ENCODE measurements around the gene FOXD4. TPM values are rescaled to one million over a fixed set of nuclear protein-coding genes. Genes with fewer than 3 reads are reported as not detected.
"Not testable (repeated sequence)": the region's sequence is repeated elsewhere in the genome, so short reads cannot be mapped to it uniquely, and the experiment has no call there.

Gene FOXD4
- total RNA-seq, 3 donors from 2014 or later: 0.33 to 0.44 TPM; not detected in 1

- DNase-seq (ENCODE audit: low spot score in 2 of 2); H3K36me3 ChIP-seq: not testable (repeated sequence)
These were observed 8.7 kb downstream of the FOXD4 start for GRCh38 chr9:109540-109939.

DNA sequence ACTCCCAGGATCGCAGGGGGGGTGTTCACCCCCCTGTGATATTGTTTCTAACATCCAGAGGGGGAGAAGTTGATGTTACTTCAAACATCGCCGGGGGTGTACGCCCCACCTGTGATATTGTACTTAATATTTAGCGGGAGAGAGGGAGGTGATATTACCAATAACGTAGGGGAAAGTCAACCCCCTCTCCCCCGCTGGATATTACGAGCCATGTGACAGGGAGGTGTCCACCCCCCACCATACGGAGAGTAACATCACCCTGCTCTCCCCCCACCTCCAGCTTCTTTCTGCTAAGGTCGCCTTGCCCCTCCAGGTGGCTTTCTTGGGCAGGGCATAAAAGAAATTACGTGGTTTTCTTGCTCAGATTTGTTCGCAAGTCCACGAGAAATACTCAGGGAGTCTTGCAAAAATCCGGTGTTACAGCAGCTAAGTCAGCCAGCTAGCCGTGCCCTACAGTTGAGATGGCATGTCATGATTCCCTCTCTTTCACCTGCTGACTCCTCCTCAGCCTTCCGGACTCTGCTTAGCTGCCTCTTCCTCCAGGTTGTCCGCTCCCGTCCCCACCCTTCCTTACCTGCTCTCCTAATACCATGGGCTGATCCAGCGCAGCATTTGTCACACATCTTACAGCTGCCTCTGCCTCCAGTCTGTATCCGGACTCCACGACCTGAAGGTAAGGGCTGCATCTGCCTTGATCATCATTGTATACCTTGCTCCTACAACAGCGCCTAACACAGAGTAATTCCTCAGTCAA is 9.3 kb downstream of the FOXD4 start:
- H3K27me3 ChIP-seq; H3K27ac ChIP-seq; intact Hi-C loops (cut with DNase I; ENCODE audit: low total_unique reads): not testable (repeated sequence)

More at GRCh38 chr9:109540-109939, 8.7 kb downstream of the FOXD4 start:
- H3K4me1 ChIP-seq; H3K27ac ChIP-seq; intact Hi-C loops (cut with DNase I; ENCODE audit: low total_unique reads); H3K9me3 ChIP-seq; H3K4me3 ChIP-seq: not testable (repeated sequence)
- H3K27me3 ChIP-seq: peaks cover 5 to 16% of the 10 kb centered on the region in 2 donors

DNA sequence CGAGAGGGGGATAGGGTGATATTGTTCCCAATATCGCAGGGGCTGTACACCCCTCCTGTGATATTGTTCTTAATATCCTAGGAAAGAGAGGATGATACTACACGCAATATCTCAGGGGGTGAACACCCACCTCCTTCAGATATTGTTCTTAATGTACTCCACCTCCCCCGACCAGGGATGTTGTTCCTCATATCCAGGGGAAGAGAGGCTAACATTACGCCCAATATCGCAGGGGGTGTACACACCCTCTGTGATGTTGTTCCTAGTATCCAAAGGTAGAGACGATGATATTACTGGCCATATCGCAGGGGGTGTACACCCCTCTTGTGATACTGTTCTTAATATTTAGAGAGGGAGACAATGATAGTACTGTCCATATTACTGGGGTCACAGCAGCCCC is 12.2 kb downstream of the FOXD4 start:
- DNase-seq (ENCODE audit: low spot score in 2 of 2); H3K27me3 ChIP-seq; intact Hi-C loops (cut with DNase I; ENCODE audit: low total_unique reads); H3K27ac ChIP-seq; H3K4me3 ChIP-seq; H3K4me1 ChIP-seq; H3K36me3 ChIP-seq; H3K9me3 ChIP-seq: not testable (repeated sequence)

More for the DNA sequence above, 9.3 kb downstream of the FOXD4 start:
- H3K4me1 ChIP-seq; DNase-seq (ENCODE audit: low spot score in 2 of 2); H3K4me3 ChIP-seq; H3K9me3 ChIP-seq; H3K36me3 ChIP-seq: not testable (repeated sequence)

DNA sequence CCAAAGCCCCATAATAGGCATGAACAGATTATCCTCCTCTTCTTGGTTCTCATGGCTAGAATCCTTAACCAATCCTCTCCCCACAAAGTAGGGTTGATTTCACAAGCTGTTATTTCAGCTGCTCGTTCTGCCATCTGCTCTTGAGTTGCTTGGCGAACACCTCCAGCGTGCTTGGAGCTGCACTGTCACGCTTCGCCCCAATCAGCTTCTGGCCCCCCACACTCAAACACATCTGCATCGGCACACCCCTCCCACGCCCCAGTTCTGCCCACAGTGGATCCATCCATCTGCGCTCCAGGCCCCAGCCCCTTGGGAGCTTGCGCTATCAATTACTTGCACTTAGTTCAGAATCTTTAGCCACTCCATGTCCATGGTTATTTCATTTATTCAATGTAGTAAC is 17.8 kb downstream of the FOXD4 start:
- H3K27ac ChIP-seq; H3K9me3 ChIP-seq; DNase-seq (ENCODE audit: low spot score in 2 of 2); H3K27me3 ChIP-seq; H3K36me3 ChIP-seq; H3K4me1 ChIP-seq; H3K4me3 ChIP-seq; intact Hi-C loops (cut with DNase I; ENCODE audit: low total_unique reads): not testable (repeated sequence)

GRCh38 chr9:99867-100266 is 18.4 kb downstream of the FOXD4 start:
- H3K36me3 ChIP-seq; DNase-seq (ENCODE audit: low spot score in 2 of 2); intact Hi-C loops (cut with DNase I; ENCODE audit: low total_unique reads); H3K27ac ChIP-seq; H3K27me3 ChIP-seq; H3K4me1 ChIP-seq; H3K9me3 ChIP-seq; H3K4me3 ChIP-seq: not testable (repeated sequence)

- H3K36me3 ChIP-seq; H3K9me3 ChIP-seq; H3K27ac ChIP-seq; H3K4me3 ChIP-seq; intact Hi-C loops (cut with DNase I; ENCODE audit: low total_unique reads); H3K4me1 ChIP-seq; DNase-seq (ENCODE audit: low spot score in 2 of 2); H3K27me3 ChIP-seq: not testable (repeated sequence)
These were observed 19.4 kb downstream of the FOXD4 start for GRCh38 chr9:98775-99174.

DNA sequence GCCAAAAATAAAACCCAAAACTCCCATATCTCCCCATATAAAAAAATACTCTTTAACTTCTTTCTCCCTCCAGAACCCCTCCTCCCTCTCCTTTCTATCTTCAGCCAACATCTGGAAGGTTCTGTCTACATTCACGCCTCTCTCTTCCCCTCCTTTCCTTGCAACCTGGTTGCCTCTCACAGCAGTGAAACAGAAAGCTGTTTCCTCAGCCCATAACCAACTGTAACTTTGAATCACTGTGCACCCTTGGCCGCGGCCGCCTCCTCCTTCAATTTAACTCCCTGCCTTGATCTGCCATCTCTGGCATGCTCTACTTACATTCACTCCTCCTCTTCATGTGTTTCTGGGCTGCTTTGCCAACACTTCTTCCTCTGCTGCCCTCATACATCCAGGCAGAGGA is 23.2 kb downstream of the FOXD4 start:
- H3K4me3 ChIP-seq; H3K27me3 ChIP-seq; DNase-seq (ENCODE audit: low spot score in 2 of 2); H3K36me3 ChIP-seq; H3K9me3 ChIP-seq; H3K27ac ChIP-seq; H3K4me1 ChIP-seq; intact Hi-C loops (cut with DNase I; ENCODE audit: low total_unique reads): not testable (repeated sequence)

DNA sequence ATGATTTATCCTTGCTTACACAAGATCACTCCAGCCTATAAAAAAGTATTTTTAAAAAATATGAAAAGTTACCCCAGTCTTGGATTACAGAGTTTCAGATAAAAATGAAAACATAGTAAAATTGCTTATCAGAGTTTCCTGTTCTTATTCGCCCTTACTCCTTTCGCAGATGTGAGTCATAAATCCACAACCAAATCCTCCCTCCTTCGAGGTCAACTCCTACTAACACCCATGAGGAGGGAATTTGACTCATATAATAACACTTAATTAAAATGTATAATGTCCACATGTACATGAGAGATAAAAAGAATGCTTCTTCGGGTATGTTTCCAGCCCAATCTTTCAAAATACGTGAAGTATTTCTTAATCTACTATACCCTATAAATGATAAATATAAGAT is 23.9 kb downstream of the FOXD4 start:
- H3K9me3 ChIP-seq; H3K4me1 ChIP-seq; H3K36me3 ChIP-seq; H3K27ac ChIP-seq; DNase-seq (ENCODE audit: low spot score in 2 of 2); H3K4me3 ChIP-seq; intact Hi-C loops (cut with DNase I; ENCODE audit: low total_unique reads); H3K27me3 ChIP-seq: not testable (repeated sequence)

- H3K4me3 ChIP-seq; H3K27ac ChIP-seq; intact Hi-C loops (cut with DNase I; ENCODE audit: low total_unique reads); H3K36me3 ChIP-seq; DNase-seq (ENCODE audit: low spot score in 2 of 2); H3K4me1 ChIP-seq; H3K27me3 ChIP-seq; H3K9me3 ChIP-seq: not testable (repeated sequence)
These were observed 24.3 kb downstream of the FOXD4 start for GRCh38 chr9:93909-94308.

DNA sequence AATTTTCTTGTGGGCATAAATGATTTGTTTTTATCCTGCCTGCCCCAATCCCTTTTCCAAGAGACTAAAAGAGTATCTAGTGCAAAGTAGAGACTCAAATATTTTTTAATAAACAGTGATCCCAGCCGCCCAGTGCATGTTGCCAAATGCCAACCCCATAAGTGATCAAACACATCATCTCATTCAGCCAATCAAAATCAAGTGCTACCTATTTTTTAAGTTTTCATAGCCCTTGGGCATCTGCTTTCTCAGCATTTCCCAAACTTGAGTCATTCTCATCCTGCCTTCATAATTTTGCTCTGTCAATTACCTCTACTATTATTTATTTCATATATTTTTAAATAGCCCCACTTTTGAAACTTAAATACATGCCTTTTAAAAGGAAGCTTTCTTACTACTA is 27.4 kb downstream of the FOXD4 start:
- H3K4me3 ChIP-seq; DNase-seq (ENCODE audit: low spot score in 2 of 2); intact Hi-C loops (cut with DNase I; ENCODE audit: low total_unique reads); H3K9me3 ChIP-seq; H3K4me1 ChIP-seq; H3K27me3 ChIP-seq; H3K27ac ChIP-seq; H3K36me3 ChIP-seq: not testable (repeated sequence)

DNA sequence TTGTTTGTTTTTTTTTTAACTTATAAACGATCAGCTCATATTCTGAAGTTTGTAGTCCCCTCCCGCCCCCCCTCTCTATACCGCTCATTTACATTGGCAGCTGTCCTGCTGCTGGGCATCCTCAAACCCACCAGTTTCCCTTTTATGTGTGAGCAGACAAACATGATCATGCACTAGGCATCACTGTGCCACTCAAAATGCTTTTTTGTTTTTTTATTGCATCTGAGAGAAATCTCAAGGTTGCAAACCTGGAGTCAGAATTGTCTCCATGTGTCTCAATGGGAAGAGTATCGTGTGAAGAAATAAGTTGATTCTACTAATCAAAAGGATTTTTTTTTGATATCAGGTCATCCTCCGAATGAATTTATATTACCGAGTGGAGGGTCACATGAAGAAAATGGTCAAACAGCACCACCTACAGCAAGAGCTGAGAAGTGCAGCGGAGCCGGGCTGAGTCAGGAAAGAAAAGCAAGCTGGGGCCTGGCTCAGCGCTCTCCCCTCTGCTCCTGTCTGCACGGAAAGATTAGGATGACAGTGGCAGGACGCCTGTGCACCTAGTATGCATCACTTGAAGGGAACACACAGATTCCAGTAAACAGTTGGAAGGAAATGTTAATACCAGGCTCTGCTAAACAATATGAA is 29.7 kb downstream of the FOXD4 start:
- H3K4me3 ChIP-seq; DNase-seq (ENCODE audit: low spot score in 2 of 2); H3K36me3 ChIP-seq; H3K27me3 ChIP-seq; H3K27ac ChIP-seq; H3K9me3 ChIP-seq; intact Hi-C loops (cut with DNase I; ENCODE audit: low total_unique reads); H3K4me1 ChIP-seq: not testable (repeated sequence)

DNA sequence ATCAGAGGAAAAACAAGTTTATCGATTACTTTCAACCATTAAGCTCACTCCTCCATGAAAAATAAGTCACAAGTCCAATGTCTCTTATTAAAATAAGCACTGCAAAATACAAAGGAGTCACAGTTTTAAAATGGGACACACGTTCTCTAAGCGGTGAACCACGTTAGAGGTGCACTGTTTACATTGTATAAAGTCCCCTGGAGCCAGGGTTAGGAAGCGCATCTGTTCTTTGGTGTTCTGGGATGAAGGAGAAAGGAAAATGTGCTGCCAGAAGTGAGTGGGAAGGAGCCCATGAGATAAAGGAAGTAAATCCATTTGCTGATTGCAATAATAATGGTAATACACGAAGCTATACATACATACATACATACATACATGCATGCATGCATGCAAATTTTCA is 30.4 kb downstream of the FOXD4 start:
- intact Hi-C loops (cut with DNase I; ENCODE audit: low total_unique reads); H3K27ac ChIP-seq; H3K4me1 ChIP-seq; H3K9me3 ChIP-seq; H3K36me3 ChIP-seq; H3K4me3 ChIP-seq; DNase-seq (ENCODE audit: low spot score in 2 of 2); H3K27me3 ChIP-seq: not testable (repeated sequence)

- H3K27me3 ChIP-seq; H3K27ac ChIP-seq; H3K9me3 ChIP-seq; DNase-seq (ENCODE audit: low spot score in 2 of 2); H3K4me1 ChIP-seq; H3K36me3 ChIP-seq; H3K4me3 ChIP-seq; intact Hi-C loops (cut with DNase I; ENCODE audit: low total_unique reads): not testable (repeated sequence)
These were observed 31.1 kb downstream of the FOXD4 start for GRCh38 chr9:87105-87504.

DNA sequence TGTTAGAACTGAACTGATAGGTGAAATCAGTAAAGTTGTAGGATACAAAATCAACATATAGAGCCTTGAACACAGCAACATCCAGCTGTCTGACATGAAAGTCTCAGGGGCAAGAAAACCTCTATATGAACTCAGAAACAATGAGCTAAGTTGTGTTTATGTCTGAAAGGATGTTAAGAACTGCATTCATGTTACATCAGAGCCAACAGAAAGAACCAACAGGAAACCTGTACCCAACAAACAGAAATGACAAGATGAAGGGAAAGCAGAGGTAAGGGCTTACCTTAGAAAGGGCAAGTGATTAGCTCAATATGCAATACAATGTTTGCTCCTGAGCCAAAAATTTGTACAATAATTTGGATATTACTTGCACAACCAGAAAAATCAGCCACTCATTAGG is 31.5 kb downstream of the FOXD4 start:
- H3K27ac ChIP-seq; H3K9me3 ChIP-seq; intact Hi-C loops (cut with DNase I; ENCODE audit: low total_unique reads); H3K27me3 ChIP-seq; H3K4me3 ChIP-seq; H3K4me1 ChIP-seq; H3K36me3 ChIP-seq; DNase-seq (ENCODE audit: low spot score in 2 of 2): not testable (repeated sequence)
